Fibroblast of mammary gland (primary cell): ENCODE data around the gene DES.

Experiments
- DNase-seq: peaks from one replicate; pipeline ENCODE4 v3.0.0-alpha.2; 2010; ENCODE audit warnings: low read depth
- H3K4me3 ChIP-seq: 2 replicates; pipeline ENCODE4 v1.5.1; 2011; ENCODE audit warnings: low read depth, mild to moderate bottlenecking, low read length, moderate library complexity; ENCODE audit not compliant: control insufficient read depth
- TF ChIP-seq, protein P1 (sequence below): conservative IDR thresholded peaks from 2 replicates; pipeline ENCODE4 v1.5.1; 2011; ENCODE audit warnings: low read depth, low read length, inconsistent platforms; ENCODE audit not compliant: control insufficient read depth, insufficient read depth

The DES gene

DNA sequence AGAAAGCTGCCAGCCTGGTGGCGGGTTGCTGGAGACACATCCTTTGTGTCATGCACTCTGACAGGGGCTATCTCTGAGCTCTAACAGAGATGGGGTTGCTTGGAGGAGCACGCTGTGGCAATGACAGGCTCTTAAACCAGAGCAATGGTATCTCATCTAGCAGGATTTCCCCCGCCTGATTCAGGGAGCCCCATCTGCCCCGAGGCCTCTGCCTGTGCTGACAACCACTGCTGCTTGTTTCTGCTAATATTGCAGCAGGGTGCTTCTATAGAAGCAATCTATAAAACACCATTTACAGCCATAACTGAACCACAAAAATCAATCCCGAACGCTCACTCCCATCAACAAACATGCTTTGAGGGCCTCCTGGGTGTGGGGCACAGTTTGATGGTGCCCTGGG, 17.6 kb upstream of the DES start:
- no peak overlapping the region for H3K4me3 ChIP-seq
- DNase-seq, result no peak
- TF ChIP-seq, protein P1, sequence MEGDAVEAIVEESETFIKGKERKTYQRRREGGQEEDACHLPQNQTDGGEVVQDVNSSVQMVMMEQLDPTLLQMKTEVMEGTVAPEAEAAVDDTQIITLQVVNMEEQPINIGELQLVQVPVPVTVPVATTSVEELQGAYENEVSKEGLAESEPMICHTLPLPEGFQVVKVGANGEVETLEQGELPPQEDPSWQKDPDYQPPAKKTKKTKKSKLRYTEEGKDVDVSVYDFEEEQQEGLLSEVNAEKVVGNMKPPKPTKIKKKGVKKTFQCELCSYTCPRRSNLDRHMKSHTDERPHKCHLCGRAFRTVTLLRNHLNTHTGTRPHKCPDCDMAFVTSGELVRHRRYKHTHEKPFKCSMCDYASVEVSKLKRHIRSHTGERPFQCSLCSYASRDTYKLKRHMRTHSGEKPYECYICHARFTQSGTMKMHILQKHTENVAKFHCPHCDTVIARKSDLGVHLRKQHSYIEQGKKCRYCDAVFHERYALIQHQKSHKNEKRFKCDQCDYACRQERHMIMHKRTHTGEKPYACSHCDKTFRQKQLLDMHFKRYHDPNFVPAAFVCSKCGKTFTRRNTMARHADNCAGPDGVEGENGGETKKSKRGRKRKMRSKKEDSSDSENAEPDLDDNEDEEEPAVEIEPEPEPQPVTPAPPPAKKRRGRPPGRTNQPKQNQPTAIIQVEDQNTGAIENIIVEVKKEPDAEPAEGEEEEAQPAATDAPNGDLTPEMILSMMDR, result no peak

DNA sequence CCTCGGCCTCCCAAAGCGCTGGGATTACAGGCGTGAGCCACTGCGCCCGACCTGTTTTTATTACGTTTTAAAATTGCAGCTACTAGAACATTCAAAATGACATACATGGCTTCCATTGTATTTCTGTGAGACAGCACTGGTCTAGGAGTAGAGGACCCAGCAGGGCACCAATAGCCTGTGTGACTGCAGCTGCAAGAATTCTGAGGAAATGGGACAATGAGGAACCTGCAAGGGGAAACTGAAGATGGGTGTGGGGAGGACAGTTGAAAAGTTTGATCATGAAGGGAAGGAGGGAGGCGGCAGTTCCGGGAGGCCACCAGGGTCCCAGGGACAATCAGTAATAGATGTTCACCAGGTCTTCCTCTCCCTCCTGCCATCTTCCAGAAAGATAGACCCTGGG, 16.6 kb upstream of the DES start:
- TF ChIP-seq, protein P1, result no peak
- DNase-seq, result no peak
- H3K4me3 ChIP-seq, result no peak overlapping the region

DNA sequence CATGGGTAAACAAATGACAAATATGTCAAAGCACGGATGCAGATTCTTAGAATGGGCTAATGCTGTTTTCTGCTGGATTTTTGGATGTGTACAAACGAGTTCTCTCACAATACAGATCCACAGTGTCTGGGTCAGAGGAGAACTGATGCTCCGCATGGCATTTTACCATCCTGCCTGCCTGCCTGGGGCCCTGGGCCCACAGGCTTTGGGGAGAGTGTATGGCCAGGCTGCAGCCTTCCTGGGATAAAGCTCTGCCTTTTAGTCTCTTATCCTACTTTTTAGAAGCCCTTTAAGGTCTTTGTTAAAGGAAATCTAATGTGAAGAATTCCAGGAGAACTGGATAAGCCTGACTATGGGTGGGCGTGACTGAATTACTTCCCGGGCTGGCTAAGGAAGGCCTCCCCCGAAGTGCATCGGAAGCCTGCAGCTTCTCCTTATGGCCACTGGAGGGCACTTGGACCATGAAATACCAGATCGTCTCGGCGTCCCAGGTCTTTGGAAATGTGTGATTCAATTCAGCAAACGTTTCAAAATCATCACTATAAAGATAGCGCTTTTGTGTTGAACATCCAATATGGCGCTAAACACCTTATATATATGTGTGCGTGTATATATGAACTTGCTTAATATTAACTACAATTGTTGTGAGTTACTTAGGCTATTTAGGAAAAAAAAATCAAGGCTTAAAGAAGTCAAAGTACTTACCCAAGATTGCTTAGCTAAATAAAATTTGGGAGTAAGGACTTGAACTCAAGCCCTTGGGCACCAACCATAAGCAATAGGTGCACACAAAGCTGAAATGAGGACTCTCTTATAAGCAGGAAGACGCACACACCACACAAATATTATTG, 15.3 kb upstream of the DES start:
- TF ChIP-seq, protein P1, result peak; percentile 91
- peak; percentile 86 for DNase-seq
- no peak overlapping the region for H3K4me3 ChIP-seq

DNA sequence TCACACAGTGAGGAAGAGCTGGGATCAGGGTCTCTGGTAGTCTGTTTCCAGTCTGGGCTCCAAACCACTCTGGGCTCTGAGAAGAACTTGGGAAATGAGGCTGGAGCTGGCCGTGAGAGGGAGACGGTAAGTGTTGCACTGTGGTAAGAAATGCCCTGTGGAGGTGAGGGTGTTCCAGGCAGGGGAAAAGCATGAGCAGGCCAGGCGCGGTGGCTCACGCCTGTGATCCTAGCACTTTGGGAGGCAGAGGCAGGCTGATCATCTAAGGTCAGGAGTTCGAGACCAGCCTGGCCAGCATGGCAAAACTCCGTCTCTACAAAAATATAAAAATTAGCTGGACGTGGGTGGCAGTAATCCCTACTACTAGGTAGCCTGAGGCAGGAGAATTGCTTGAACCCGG, 14.3 kb upstream of the DES start:
- TF ChIP-seq, protein P1, result no peak
- no peak overlapping the region for H3K4me3 ChIP-seq

DNA sequence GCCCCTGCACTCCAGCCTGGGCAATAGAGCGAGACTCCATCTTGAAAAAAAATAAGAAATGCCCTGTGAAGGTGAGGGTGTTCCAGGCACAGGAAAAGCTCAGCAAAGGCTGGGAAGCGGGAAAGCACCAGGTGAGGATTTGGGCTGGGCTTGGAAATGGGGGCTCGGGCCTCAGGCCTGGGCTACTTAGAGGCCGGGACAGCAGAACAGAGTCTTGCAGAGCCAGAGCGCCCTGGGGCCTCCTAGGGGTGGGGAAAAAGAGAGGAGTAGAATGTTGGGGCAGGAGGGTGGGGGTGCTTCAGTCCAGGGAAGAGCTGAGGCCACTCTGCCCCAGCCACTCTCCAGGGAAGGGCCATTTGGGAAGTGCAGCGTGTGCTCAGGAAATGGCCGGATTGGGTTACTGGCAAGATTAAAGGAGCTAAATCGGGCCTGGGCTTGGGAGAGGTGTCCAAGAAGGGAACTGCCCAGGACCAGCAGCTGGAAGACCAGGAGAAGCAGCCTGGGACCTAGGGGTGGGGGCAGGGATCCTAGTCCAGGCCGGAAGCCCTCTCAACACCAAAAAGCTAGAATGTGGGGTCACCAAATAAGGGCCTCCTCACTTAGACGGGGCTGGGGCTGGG, 13.8 kb upstream of the DES start:
- no peak overlapping the region for H3K4me3 ChIP-seq
- TF ChIP-seq, protein P1, result no peak

More for the DNA sequence above, 14.3 kb upstream of the DES start:
- no peak for DNase-seq

DNA sequence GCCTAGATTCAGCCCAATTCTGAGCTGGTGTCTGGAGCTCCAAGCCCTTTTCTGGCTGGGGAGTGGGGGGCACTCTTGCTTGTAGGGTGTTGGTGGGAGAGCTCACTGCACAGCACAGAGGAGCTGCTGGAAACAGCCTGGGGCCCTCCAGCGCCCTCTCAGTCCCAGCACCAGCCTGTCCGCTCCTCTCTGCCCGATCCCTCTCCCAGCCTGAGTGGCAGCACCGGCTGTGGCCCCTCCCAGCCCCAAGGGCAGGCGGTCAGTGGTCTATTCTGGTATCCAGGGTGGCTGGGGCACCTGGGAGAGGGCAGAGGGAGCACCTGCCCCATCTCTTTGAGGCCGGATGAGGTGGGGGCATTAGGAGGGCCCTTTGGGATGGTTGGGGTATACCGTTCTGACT, 13.2 kb upstream of the DES start:
- DNase-seq, result no peak
- H3K4me3 ChIP-seq, result no peak overlapping the region
- TF ChIP-seq, protein P1, result no peak

More for the DNA sequence above, 13.8 kb upstream of the DES start:
- no peak for DNase-seq
